A549 treated with CpdA at 1 μM for 4 hours (cell line): Measurements from ENCODE around the gene CRYM. TPM values are rescaled to one million over a fixed set of nuclear protein-coding genes. Genes with fewer than 3 reads are reported as not detected.

Source experiments
- total RNA-seq: library from RNA; stranded (reverse); fragments of 200-300 nt; extraction: Qiagen RNA extraction; gene quantifications from 5 replicates; pipeline ENCODE4 v1.2.3, GENCODE V29; 2022; ENCODE audit warnings: low read depth

Gene CRYM
- total RNA-seq: 1.3 to 2.3 TPM (median 1.9 TPM) in 5 replicates

GRCh38 chr16:21277927-21278706 is at the start of gene CRYM:
Gene CRYM, minus strand, starts transcription at chr16:21278290. Its CDS starts 39 bp downstream, at chr16:21278251.

GRCh38 chr16:21233521-21234150 is 44.5 kb downstream of the CRYM start, which contains the start of gene ANKS4B:
Gene ANKS4B, plus strand, starts transcription at chr16:21233699. Its CDS starts 39 bp downstream, at chr16:21233738.

GRCh38 chr16:21211486-21211885 is 66.6 kb downstream of the CRYM start, which contains the start of gene ZP2:
Gene ZP2, minus strand, starts transcription at chr16:21211574. Its CDS starts 27 bp downstream, at chr16:21211547.

Other genes with a start within 250 kb of the CRYM start
- 0.07 to 0.14 TPM (median 0.08 TPM) in 5 replicates for gene DNAH3, start 127.4 kb downstream of the CRYM start, total RNA-seq
- 16.5 to 25.2 TPM (median 18.1 TPM) in 5 replicates for gene LDAF1, start 119.6 kb downstream of the CRYM start, total RNA-seq
- not detected in 5 replicates for gene ZP2, start 66.7 kb downstream of the CRYM start, total RNA-seq
- 0.07 to 0.12 TPM (median 0.09 TPM) in 5 replicates for gene ANKS4B, start 44.6 kb downstream of the CRYM start, total RNA-seq